K562 (cell line): ENCODE measurements around the gene KRT6C. TPM values are rescaled to one million over a fixed set of nuclear protein-coding genes. Genes with fewer than 3 reads are reported as not detected.

Experiments
- ATAC-seq: fragments of 200-7000 bp; cut with Tn5 transposase; 3 replicates; pipeline ENCODE4 v1.9.1; 2020; ENCODE audit warnings: moderate library complexity
- BruUV-seq: library from RNA; stranded (reverse); fragments of 400-500 nt; replicated peaks from 2 replicates; lab custom pipeline; 2021; lab: Mats Ljungman, UMichigan
- CTCF ChIA-PET: fragments of 300-600 bp; formaldehyde crosslinking; extraction: SDS; loops from one replicate; lab custom pipeline; 2021; ENCODE audit warnings: low intra/inter-chr PET ratio; lab: Yijun Ruan, JAX
- POLR2A ChIA-PET: fragments of 300-600, 350-650 bp; sonication (Branson Sonifier 250); formaldehyde crosslinking; extraction: SDS; loops from one replicate; lab custom pipeline; 2021; ENCODE audit warnings: antibody characterized with exemption, inconsistent platforms; lab: Yijun Ruan, JAX
- DNase-seq, 4 experiments: peaks; one replicate each; pipeline versions ENCODE4 v3.0.0 to v3.0.0-alpha.2; 2011 to 2018; ENCODE audit warnings: low spot score in 3 of 4, mixed read lengths in 3 of 4; ENCODE audit errors: extremely low read depth in 1 of 4
- FAIRE-seq: peaks from 2 replicates; lab custom pipeline; 2011; peaks lifted over from hg19 to GRCh38; lab: Jason Lieb, UNC
- H2AFZ ChIP-seq: 2 replicates; pipeline ENCODE4 v1.6.0; 2011; ENCODE audit warnings: low read depth, low read length, control low read depth, inconsistent platforms
- H3K27ac ChIP-seq: fragments of 200-600 bp; 3 replicates; pipeline ENCODE4 v1.8.0; 2011; ENCODE audit warnings: low read depth, mild to moderate bottlenecking, control low read depth, inconsistent platforms, low read length, moderate library complexity, mixed read lengths; ENCODE audit errors: extremely low read depth
- H3K27me3 ChIP-seq, 2 experiments: fragments of 300-600 bp in 1 of 2; 2 replicates in 1 of 2; 3 replicates in 1 of 2; pipeline versions ENCODE4 v1.6.0 to v1.8.0; 2011; ENCODE audit warnings: inconsistent platforms in 2 of 2, low read length in 2 of 2, mild to moderate bottlenecking in 1 of 2, mixed read lengths in 1 of 2, moderate library complexity in 1 of 2; ENCODE audit not compliant: control insufficient read depth in 2 of 2, insufficient read depth in 2 of 2
- H3K36me3 ChIP-seq: fragments of 300-600 bp; 3 replicates; pipeline ENCODE4 v1.8.0; 2011; ENCODE audit warnings: mild to moderate bottlenecking, low read length, inconsistent platforms; ENCODE audit not compliant: control insufficient read depth, insufficient read depth
- H3K4me1 ChIP-seq, 2 experiments: fragments of 200-600 bp in 1 of 2; replicated peaks in 1 of 2; 2 replicates in 1 of 2; 3 replicates in 1 of 2; pipeline versions ENCODE4 v1.5.1 to v1.8.0; 2011; ENCODE audit warnings: inconsistent platforms in 2 of 2, low read length in 2 of 2, mild to moderate bottlenecking in 1 of 2, mixed read lengths in 1 of 2, moderate library complexity in 1 of 2; ENCODE audit not compliant: control insufficient read depth in 2 of 2, insufficient read depth in 2 of 2
- H3K4me2 ChIP-seq: 2 replicates; pipeline ENCODE4 v1.6.1; 2011; ENCODE audit warnings: low read length, control low read depth, inconsistent platforms, mixed read lengths; ENCODE audit not compliant: insufficient read depth
- H3K4me3 ChIP-seq: fragments of 200-600 bp; sonication (generic), shearing (Covaris generic); 2 replicates; pipeline ENCODE4 v1.5.1; 2016; ENCODE audit warnings: control low read depth, inconsistent platforms
- H3K79me2 ChIP-seq: fragments of 200-600 bp; 3 replicates; pipeline ENCODE4 v1.8.0; 2011; ENCODE audit warnings: low read length, inconsistent platforms; ENCODE audit not compliant: control insufficient read depth, insufficient read depth
- H3K9ac ChIP-seq, 2 experiments: 2 replicates each; pipeline versions ENCODE4 v1.6.0 to v1.6.1; 2011; ENCODE audit warnings: low read depth in 2 of 2, low read length in 2 of 2, control low read depth in 1 of 2, inconsistent platforms in 1 of 2, mild to moderate bottlenecking in 1 of 2, mixed read lengths in 1 of 2; ENCODE audit not compliant: insufficient read depth in 1 of 2
- H3K9me1 ChIP-seq: one replicate; pipeline ENCODE4 v1.6.0; 2011; ENCODE audit warnings: inconsistent platforms, mild to moderate bottlenecking, low read length, moderate library complexity; ENCODE audit not compliant: control insufficient read depth, insufficient read depth
- H3K9me3 ChIP-seq: replicated peaks from 2 replicates; pipeline ENCODE4 v1.5.1; 2011; ENCODE audit warnings: low read depth, low read length, inconsistent platforms; ENCODE audit not compliant: control insufficient read depth, insufficient read depth
- H4K20me1 ChIP-seq: replicated peaks from 2 replicates; pipeline ENCODE4 v1.6.1; 2011; ENCODE audit warnings: low read length, inconsistent platforms, mixed read lengths; ENCODE audit not compliant: control insufficient read depth, insufficient read depth
- CEBPG ChIP-seq, 3 experiments: fragments of 200-800 bp in 1 of 3; sonication (Bioruptor generic) in 1 of 3; sonication (generic) in 1 of 3; formaldehyde crosslinking in 1 of 3; IDR thresholded peaks in 2 of 3; conservative IDR thresholded peaks in 1 of 3; 2 replicates each; pipeline versions ENCODE4 v1.6.1 to v1.8.0; 2016 to 2022; ENCODE audit warnings: missing compliant biosample characterization in 2 of 3, missing genetic modification characterization in 2 of 3, mild to moderate bottlenecking in 1 of 3, missing genetic modification reagents in 1 of 3
- KHSRP ChIP-seq: fragments of 450-650 bp; IDR thresholded peaks from 2 replicates; pipeline ENCODE4 v1.6.1; 2017
- NFIX ChIP-seq: fragments of 250-450 bp; sonication (Bioruptor Pico); IDR thresholded peaks from 2 replicates; pipeline ENCODE4 v1.4.0; 2020; ENCODE audit warnings: low read depth, mild to moderate bottlenecking, moderate library complexity
- RBM25 ChIP-seq: fragments of 200-400 bp; formaldehyde crosslinking; IDR thresholded peaks from 2 replicates; pipeline ENCODE4 v1.6.1; 2018; ENCODE audit warnings: low read length, low read depth, moderate library complexity; ENCODE audit not compliant: severe bottlenecking
- TBL1XR1 ChIP-seq, 2 experiments: IDR thresholded peaks; 2 replicates each; pipeline ENCODE4 v1.6.1; 2012; ENCODE audit warnings: improper control_type of control experiment in 2 of 2, low read length in 2 of 2, mild to moderate bottlenecking in 1 of 2
- XRCC4 ChIP-seq: IDR thresholded peaks from one replicate; pipeline ENCODE4 v1.6.1; 2011; ENCODE audit not compliant: insufficient read depth, insufficient read length; ENCODE audit errors: extremely low read depth
- ZNF668 ChIP-seq: fragments of 250-450 bp; sonication (Bioruptor Pico); IDR thresholded peaks from 2 replicates; pipeline ENCODE4 v1.8.0; 2022; ENCODE audit warnings: mild to moderate bottlenecking, inconsistent platforms
- WGBS: fragments of 100-300 bp; shearing (Covaris generic); methylation state at CpG from one replicate; pipeline ENCODE4 v1.1.6; 2016; ENCODE audit warnings: low coverage, mixed read lengths; ENCODE audit not compliant: insufficient coverage; ENCODE audit errors: missing lambda C conversion rate; 5-methylcytosine and 5-hydroxymethylcytosine counted together
- in situ Hi-C: fragments of 300-500 bp; cut with MboI; formaldehyde crosslinking; loops from 4 replicates; pipeline ENCODE4 v1.15.0; 2018; ENCODE audit warnings: inconsistent platforms, mixed read lengths
- intact Hi-C: fragments of 100-400 bp; cut with micrococcal nuclease; formaldehyde crosslinking; loops from 2 replicates; pipeline ENCODE4 v1.14.2; 2022
- polyA plus RNA-seq, 8 experiments: library from polyadenylated mRNA; depleted of rRNA in 4 of 8; stranded (reverse) in 5 of 8; unstranded in 3 of 8; fragments of >200 nt; fragmentation: Nextera tagmentation in 2 of 8; fragmentation: Illumina TruSeq in 1 of 8; extraction: Ambion mirVana in 2 of 8; extraction: Trizol in 1 of 8; gene quantifications; 2 replicates each; pipeline versions ENCODE4 v1.2.1 to v1.2.3, GENCODE V29; 2011 to 2014; ENCODE audit warnings: inconsistent platforms in 1 of 8, missing spikeins in 1 of 8
- total RNA-seq, 7 experiments: library from RNA; depleted of rRNA in 6 of 7; stranded (reverse); fragments of >200 nt in 6 of 7; fragmentation: Illumina TruSeq in 2 of 7; extraction: Trizol in 2 of 7; gene quantifications; 2 replicates each; pipeline versions ENCODE4 v1.2.1 to v1.2.3, GENCODE V29; 2011 to 2021; ENCODE audit warnings: low replicate concordance in 1 of 7

The KRT6C gene
- total and polyA plus RNA-seq, 9 of the 15 experiments (the other 6 are each of a cell fraction or from before 2014, with no cell fraction given), result not detected

- no peak overlapping the region for H2AFZ ChIP-seq
- no peak for TF ChIP-seq TBL1XR1 (IDR thresholded peaks at IDR 0.05; ENCODE audit: low read length in 2 of 2)
- TF ChIP-seq KHSRP, result no peak
- no peak for TF ChIP-seq XRCC4
- no peak for TF ChIP-seq CEBPG (CRISPR knock-in tag; IDR thresholded peaks at IDR 0.05)
- no peak for TF ChIP-seq CEBPG (tag; conservative IDR thresholded peaks at IDR 0.05 in 1 of 2, IDR thresholded peaks at IDR 0.05 in 1 of 2)
- TF ChIP-seq RBM25, result peak; percentile 62
- TF ChIP-seq ZNF668 (CRISPR knock-in tag), result no peak
- no peak for TF ChIP-seq NFIX (CRISPR knock-in tag)
- no peak for DNase-seq
- intact Hi-C loops (no loop called here), in situ Hi-C loops (no loop called here)
- no peak overlapping the region for H3K27ac ChIP-seq
- no peak for FAIRE-seq
- no peaks in the 10 kb centered on the region for H3K9me3 ChIP-seq
- POLR2A ChIA-PET, result interaction anchor here (0.6 kb wide), 3 partner anchors 96 to 458 kb away, joined by 3 read pairs; no protein-coding TSS in a partner anchor
- no peaks in the 10 kb centered on the region for H3K79me2 ChIP-seq
- H3K36me3 ChIP-seq, result no peaks in the 10 kb centered on the region
- peaks cover 15 to 55% of the 10 kb centered on the region in 2 experiments for H3K27me3 ChIP-seq
- no peak for ATAC-seq
- no peak overlapping the region for H3K4me2 ChIP-seq
- H3K9ac ChIP-seq, result no peak overlapping the region
- H3K9me1 ChIP-seq, result no peaks in the 10 kb centered on the region
- H4K20me1 ChIP-seq, result 0 out of 2 replicates have a peak, but pooled peaks cover 2% of the 10 kb centered on the region
- WGBS, result 1% methylated on average over 6 of the region's 6 CpGs
- H3K4me3 ChIP-seq, result no peak overlapping the region
- no TSS peak for BruUV-seq
- CTCF ChIA-PET, result interaction anchor here (0.6 kb wide), 1 partner anchor 452 kb away, joined by 3 read pairs; no protein-coding TSS in a partner anchor
- H3K4me1 ChIP-seq, result no peaks in the 10 kb centered on the region
These were observed 38.7 kb downstream of the KRT6C start for GRCh38 chr12:52434760-52435530.
